GM23338 (cell line): Measurements from ENCODE around the gene TENM3. TPM values are rescaled to one million over a fixed set of nuclear protein-coding genes. Genes with fewer than 3 reads are reported as not detected.

Source experiments
- ATAC-seq: fragments of 200-7000 bp; cut with Tn5 transposase; 3 replicates; pipeline ENCODE4 v1.9.1; 2020
- DNase-seq: peaks from one replicate; pipeline ENCODE4 v3.0.0-alpha.2; 2015; ENCODE audit warnings: low spot score
- H2AFZ ChIP-seq: fragments of 200-600 bp; sonication (generic); 2 replicates; pipeline ENCODE4 v1.8.0; 2016; ENCODE audit warnings: antibody characterized with exemption, mild to moderate bottlenecking, moderate library complexity
- H3F3A ChIP-seq: fragments of 200-600 bp; sonication (generic); replicated peaks from 2 replicates; pipeline ENCODE4 v1.8.0; 2017; ENCODE audit warnings: antibody characterized with exemption, mixed run types, low read depth
- H3K27ac ChIP-seq: fragments of 200-600 bp; sonication (generic); 2 replicates; pipeline ENCODE4 v1.6.1; 2016; ENCODE audit warnings: low read depth
- H3K27me3 ChIP-seq: fragments of 200-600 bp; sonication (generic); 2 replicates; pipeline ENCODE4 v1.8.0; 2016; ENCODE audit warnings: mild to moderate bottlenecking, mixed run types, moderate library complexity; ENCODE audit not compliant: insufficient read depth
- H3K36me3 ChIP-seq: fragments of 200-600 bp; sonication (generic); 2 replicates; pipeline ENCODE4 v1.8.0; 2016; ENCODE audit warnings: mild to moderate bottlenecking; ENCODE audit not compliant: insufficient read depth
- H3K4me1 ChIP-seq: fragments of 200-600 bp; sonication (generic); 2 replicates; pipeline ENCODE4 v1.8.0; 2016; ENCODE audit warnings: mild to moderate bottlenecking, moderate library complexity; ENCODE audit not compliant: insufficient read depth
- H3K4me2 ChIP-seq: fragments of 200-600 bp; sonication (generic); 2 replicates; pipeline ENCODE4 v1.7.1; 2017; ENCODE audit warnings: mixed run types
- H3K4me3 ChIP-seq: fragments of 200-600 bp; sonication (generic); 2 replicates; pipeline ENCODE4 v1.6.1; 2016; ENCODE audit warnings: mixed run types
- H3K79me2 ChIP-seq: fragments of 200-600 bp; sonication (generic); replicated peaks from 2 replicates; pipeline ENCODE4 v1.8.0; 2017; ENCODE audit warnings: mild to moderate bottlenecking; ENCODE audit not compliant: insufficient read depth
- H3K9me2 ChIP-seq: fragments of 200-600 bp; sonication (generic); 2 replicates; pipeline ENCODE4 v1.8.0; 2017; ENCODE audit not compliant: insufficient read depth
- H4K20me1 ChIP-seq: fragments of 200-600 bp; sonication (generic); replicated peaks from 2 replicates; pipeline ENCODE4 v1.8.0; 2017; ENCODE audit warnings: mild to moderate bottlenecking; ENCODE audit not compliant: insufficient read depth
- H3K27ac Mint-ChIP-seq: 2 replicates; pipeline ENCODE4 v1.8.0; 2020; ENCODE audit warnings: inconsistent platforms, mild to moderate bottlenecking, moderate library complexity, mixed read lengths
- H3K27me3 Mint-ChIP-seq: 3 replicates; pipeline ENCODE4 v1.8.0; 2022; ENCODE audit warnings: low read depth, mild to moderate bottlenecking, moderate library complexity, mixed read lengths, inconsistent platforms; ENCODE audit not compliant: insufficient read depth, poor library complexity
- H3K36me3 Mint-ChIP-seq: 3 replicates; pipeline ENCODE4 v1.8.0; 2021; ENCODE audit warnings: low read depth, mild to moderate bottlenecking, inconsistent platforms, moderate library complexity, mixed read lengths
- H3K4me1 Mint-ChIP-seq: 3 replicates; pipeline ENCODE4 v1.8.0; 2020; ENCODE audit warnings: mild to moderate bottlenecking, inconsistent platforms, mixed read lengths
- H3K4me3 Mint-ChIP-seq: 3 replicates; pipeline ENCODE4 v1.8.0; 2021; ENCODE audit warnings: moderate library complexity, mild to moderate bottlenecking, inconsistent platforms, mixed read lengths
- H3K9me3 Mint-ChIP-seq: 3 replicates; pipeline ENCODE4 v1.8.0; 2020; ENCODE audit warnings: moderate library complexity, mild to moderate bottlenecking, inconsistent platforms, mixed read lengths
- EZH2 ChIP-seq: fragments of 200-600 bp; sonication (generic); IDR thresholded peaks from one replicate; pipeline ENCODE4 v1.8.0; 2017; ENCODE audit warnings: antibody characterized with exemption, mild to moderate bottlenecking, low read depth; ENCODE audit not compliant: unreplicated experiment
- EZH2phosphoT487 ChIP-seq: fragments of 200-600 bp; sonication (generic); IDR thresholded peaks from one replicate; pipeline ENCODE4 v1.8.1; 2018; ENCODE audit warnings: antibody characterized with exemption; ENCODE audit not compliant: unreplicated experiment
- JUNB ChIP-seq: IDR thresholded peaks from one replicate; pipeline ENCODE4 v1.6.1; 2016; ENCODE audit warnings: antibody characterized with exemption; ENCODE audit not compliant: unreplicated experiment
- NANOG ChIP-seq: IDR thresholded peaks from 2 replicates; pipeline ENCODE4 v1.6.1; 2016; ENCODE audit warnings: antibody characterized with exemption, borderline replicate concordance
- POLR2AphosphoS5 ChIP-seq: IDR thresholded peaks from 2 replicates; pipeline ENCODE4 v1.6.1; 2016; ENCODE audit warnings: antibody characterized with exemption, low read depth
- STAT1 ChIP-seq: IDR thresholded peaks from one replicate; pipeline ENCODE4 v1.6.1; 2016; ENCODE audit warnings: antibody characterized with exemption; ENCODE audit not compliant: unreplicated experiment
- ZNF114 ChIP-seq: fragments of 250-450 bp; sonication (Bioruptor Pico); IDR thresholded peaks from 2 replicates; pipeline ENCODE4 v1.5.0; 2020; ENCODE audit warnings: mild to moderate bottlenecking, moderate library complexity
- ZNF331 ChIP-seq: fragments of 250-450 bp; sonication (Bioruptor Pico); IDR thresholded peaks from 2 replicates; pipeline ENCODE4 v1.5.0; 2020; ENCODE audit warnings: low read depth, mild to moderate bottlenecking, moderate library complexity
- polyA plus RNA-seq: library from polyadenylated mRNA; unstranded; fragments of >200 nt; fragmentation: Nextera tagmentation; extraction: Ambion mirVana; gene quantifications from 2 replicates; pipeline ENCODE4 v1.2.1, GENCODE V29; 2016
- total RNA-seq: library from RNA; depleted of rRNA; stranded (reverse); fragments of >200 nt; shearing (Covaris generic); gene quantifications from 2 replicates; pipeline ENCODE4 v1.2.3, GENCODE V29; 2014
- TF ChIP-seq, protein P1 (sequence below): IDR thresholded peaks from 2 replicates; pipeline ENCODE4 v1.6.1; 2016; ENCODE audit warnings: antibody characterized with exemption
- TF ChIP-seq, protein P2 (sequence below): IDR thresholded peaks from one replicate; pipeline ENCODE4 v1.6.1; 2018; ENCODE audit warnings: antibody characterized with exemption; ENCODE audit not compliant: unreplicated experiment
- TF ChIP-seq, protein P3 (sequence below): fragments of 250-450 bp; sonication (Bioruptor Pico); IDR thresholded peaks from 2 replicates; pipeline ENCODE4 v1.5.0; 2020; ENCODE audit warnings: mild to moderate bottlenecking, moderate library complexity
- TF ChIP-seq, protein P4 (sequence below), 2 experiments: fragments of 200-600 bp in 1 of 2; sonication (generic) in 1 of 2; conservative IDR thresholded peaks; 2 replicates each; pipeline versions ENCODE4 v1.5.1 to v1.6.1; 2016 to 2017; ENCODE audit warnings: antibody characterized with exemption in 2 of 2, low read depth in 2 of 2, mild to moderate bottlenecking in 2 of 2, moderate library complexity in 1 of 2

Gene TENM3
- total and polyA plus RNA-seq, 2 experiments from 2014 or later: 22.2 to 128 TPM

DNA sequence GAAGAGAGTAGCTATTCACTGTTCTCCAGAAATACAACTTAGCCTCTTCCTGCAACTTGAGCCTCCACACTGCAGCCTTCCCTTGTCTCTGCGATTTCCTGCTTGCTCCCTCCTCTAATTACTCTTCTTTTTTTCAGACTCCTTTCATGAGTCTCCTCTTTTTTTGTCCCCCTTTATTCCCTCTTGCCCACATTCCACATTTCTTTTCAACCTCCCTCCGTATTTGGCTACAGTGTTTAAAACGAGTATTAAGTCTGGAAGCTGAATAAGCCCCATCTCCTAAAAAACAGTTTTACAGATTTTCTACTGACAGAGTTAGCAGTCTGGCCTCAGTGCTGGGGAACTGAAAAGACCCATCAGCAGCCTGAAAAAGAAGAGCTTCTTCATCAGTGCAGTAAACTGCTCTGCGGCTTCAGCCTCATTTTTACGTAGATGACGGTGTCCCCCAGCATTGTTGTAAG lies 141.5 kb downstream of the TENM3 start (continued):
- TF ChIP-seq, protein P1, sequence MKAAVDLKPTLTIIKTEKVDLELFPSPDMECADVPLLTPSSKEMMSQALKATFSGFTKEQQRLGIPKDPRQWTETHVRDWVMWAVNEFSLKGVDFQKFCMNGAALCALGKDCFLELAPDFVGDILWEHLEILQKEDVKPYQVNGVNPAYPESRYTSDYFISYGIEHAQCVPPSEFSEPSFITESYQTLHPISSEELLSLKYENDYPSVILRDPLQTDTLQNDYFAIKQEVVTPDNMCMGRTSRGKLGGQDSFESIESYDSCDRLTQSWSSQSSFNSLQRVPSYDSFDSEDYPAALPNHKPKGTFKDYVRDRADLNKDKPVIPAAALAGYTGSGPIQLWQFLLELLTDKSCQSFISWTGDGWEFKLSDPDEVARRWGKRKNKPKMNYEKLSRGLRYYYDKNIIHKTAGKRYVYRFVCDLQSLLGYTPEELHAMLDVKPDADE: no peak
- TF ChIP-seq EZH2: no peak

DNA sequence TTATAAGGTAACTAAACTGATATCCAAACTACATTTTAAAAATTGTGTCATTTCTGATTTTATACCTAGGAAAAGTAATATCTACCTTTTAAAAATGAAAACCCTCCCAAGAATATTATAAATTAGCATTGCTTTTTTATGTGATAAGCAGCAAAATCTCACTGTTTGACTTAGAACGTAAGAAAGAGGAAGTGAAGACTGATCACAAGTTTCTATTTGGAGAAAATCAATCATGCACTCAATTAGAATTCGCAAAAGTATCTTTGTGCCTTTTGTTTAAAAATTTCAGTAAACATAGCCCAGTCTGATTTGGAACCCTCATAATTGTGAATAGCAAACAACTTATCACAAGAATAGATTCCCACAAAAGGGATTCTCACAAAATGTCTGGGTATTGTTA lies 142.7 kb downstream of the TENM3 start:
- Mint-ChIP-seq H3K4me1 (peaks cover 15% of the 10 kb centered on the region), H3K27me3 (no peaks in the 10 kb centered on the region), H3K36me3 (peaks cover 21% of the 10 kb centered on the region), H3K4me3 (no peak overlapping the region), H3K9me3 (peaks cover 14% of the 10 kb centered on the region; the same call in 2 of the 3 replicates), H3K27ac (no peak overlapping the region)
- no peak overlapping the region for H3K4me2 ChIP-seq
- H3K27me3 ChIP-seq: no peaks in the 10 kb centered on the region
- H3K4me1 ChIP-seq: peaks cover 12% of the 10 kb centered on the region
- no peaks in the 10 kb centered on the region for H3F3A ChIP-seq
- no peak overlapping the region for H3K27ac ChIP-seq
- no peaks in the 10 kb centered on the region for H4K20me1 ChIP-seq
- H3K9me2 ChIP-seq: no peaks in the 10 kb centered on the region
- no peak overlapping the region for H2AFZ ChIP-seq
- no peaks in the 10 kb centered on the region for H3K36me3 ChIP-seq
- H3K79me2 ChIP-seq: no peaks in the 10 kb centered on the region
- H3K4me3 ChIP-seq: no peak overlapping the region
- DNase-seq (no peak), ATAC-seq (no peak)
- TF ChIP-seq POLR2AphosphoS5 (no peak), EZH2phosphoT487 (no peak), NANOG (no peak), ZNF331 (CRISPR knock-in tag) (no peak), JUNB (no peak), ZNF114 (CRISPR knock-in tag) (no peak), STAT1 (no peak)
- TF ChIP-seq, protein P2, sequence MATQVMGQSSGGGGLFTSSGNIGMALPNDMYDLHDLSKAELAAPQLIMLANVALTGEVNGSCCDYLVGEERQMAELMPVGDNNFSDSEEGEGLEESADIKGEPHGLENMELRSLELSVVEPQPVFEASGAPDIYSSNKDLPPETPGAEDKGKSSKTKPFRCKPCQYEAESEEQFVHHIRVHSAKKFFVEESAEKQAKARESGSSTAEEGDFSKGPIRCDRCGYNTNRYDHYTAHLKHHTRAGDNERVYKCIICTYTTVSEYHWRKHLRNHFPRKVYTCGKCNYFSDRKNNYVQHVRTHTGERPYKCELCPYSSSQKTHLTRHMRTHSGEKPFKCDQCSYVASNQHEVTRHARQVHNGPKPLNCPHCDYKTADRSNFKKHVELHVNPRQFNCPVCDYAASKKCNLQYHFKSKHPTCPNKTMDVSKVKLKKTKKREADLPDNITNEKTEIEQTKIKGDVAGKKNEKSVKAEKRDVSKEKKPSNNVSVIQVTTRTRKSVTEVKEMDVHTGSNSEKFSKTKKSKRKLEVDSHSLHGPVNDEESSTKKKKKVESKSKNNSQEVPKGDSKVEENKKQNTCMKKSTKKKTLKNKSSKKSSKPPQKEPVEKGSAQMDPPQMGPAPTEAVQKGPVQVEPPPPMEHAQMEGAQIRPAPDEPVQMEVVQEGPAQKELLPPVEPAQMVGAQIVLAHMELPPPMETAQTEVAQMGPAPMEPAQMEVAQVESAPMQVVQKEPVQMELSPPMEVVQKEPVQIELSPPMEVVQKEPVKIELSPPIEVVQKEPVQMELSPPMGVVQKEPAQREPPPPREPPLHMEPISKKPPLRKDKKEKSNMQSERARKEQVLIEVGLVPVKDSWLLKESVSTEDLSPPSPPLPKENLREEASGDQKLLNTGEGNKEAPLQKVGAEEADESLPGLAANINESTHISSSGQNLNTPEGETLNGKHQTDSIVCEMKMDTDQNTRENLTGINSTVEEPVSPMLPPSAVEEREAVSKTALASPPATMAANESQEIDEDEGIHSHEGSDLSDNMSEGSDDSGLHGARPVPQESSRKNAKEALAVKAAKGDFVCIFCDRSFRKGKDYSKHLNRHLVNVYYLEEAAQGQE: no peak
- TF ChIP-seq, protein P3, sequence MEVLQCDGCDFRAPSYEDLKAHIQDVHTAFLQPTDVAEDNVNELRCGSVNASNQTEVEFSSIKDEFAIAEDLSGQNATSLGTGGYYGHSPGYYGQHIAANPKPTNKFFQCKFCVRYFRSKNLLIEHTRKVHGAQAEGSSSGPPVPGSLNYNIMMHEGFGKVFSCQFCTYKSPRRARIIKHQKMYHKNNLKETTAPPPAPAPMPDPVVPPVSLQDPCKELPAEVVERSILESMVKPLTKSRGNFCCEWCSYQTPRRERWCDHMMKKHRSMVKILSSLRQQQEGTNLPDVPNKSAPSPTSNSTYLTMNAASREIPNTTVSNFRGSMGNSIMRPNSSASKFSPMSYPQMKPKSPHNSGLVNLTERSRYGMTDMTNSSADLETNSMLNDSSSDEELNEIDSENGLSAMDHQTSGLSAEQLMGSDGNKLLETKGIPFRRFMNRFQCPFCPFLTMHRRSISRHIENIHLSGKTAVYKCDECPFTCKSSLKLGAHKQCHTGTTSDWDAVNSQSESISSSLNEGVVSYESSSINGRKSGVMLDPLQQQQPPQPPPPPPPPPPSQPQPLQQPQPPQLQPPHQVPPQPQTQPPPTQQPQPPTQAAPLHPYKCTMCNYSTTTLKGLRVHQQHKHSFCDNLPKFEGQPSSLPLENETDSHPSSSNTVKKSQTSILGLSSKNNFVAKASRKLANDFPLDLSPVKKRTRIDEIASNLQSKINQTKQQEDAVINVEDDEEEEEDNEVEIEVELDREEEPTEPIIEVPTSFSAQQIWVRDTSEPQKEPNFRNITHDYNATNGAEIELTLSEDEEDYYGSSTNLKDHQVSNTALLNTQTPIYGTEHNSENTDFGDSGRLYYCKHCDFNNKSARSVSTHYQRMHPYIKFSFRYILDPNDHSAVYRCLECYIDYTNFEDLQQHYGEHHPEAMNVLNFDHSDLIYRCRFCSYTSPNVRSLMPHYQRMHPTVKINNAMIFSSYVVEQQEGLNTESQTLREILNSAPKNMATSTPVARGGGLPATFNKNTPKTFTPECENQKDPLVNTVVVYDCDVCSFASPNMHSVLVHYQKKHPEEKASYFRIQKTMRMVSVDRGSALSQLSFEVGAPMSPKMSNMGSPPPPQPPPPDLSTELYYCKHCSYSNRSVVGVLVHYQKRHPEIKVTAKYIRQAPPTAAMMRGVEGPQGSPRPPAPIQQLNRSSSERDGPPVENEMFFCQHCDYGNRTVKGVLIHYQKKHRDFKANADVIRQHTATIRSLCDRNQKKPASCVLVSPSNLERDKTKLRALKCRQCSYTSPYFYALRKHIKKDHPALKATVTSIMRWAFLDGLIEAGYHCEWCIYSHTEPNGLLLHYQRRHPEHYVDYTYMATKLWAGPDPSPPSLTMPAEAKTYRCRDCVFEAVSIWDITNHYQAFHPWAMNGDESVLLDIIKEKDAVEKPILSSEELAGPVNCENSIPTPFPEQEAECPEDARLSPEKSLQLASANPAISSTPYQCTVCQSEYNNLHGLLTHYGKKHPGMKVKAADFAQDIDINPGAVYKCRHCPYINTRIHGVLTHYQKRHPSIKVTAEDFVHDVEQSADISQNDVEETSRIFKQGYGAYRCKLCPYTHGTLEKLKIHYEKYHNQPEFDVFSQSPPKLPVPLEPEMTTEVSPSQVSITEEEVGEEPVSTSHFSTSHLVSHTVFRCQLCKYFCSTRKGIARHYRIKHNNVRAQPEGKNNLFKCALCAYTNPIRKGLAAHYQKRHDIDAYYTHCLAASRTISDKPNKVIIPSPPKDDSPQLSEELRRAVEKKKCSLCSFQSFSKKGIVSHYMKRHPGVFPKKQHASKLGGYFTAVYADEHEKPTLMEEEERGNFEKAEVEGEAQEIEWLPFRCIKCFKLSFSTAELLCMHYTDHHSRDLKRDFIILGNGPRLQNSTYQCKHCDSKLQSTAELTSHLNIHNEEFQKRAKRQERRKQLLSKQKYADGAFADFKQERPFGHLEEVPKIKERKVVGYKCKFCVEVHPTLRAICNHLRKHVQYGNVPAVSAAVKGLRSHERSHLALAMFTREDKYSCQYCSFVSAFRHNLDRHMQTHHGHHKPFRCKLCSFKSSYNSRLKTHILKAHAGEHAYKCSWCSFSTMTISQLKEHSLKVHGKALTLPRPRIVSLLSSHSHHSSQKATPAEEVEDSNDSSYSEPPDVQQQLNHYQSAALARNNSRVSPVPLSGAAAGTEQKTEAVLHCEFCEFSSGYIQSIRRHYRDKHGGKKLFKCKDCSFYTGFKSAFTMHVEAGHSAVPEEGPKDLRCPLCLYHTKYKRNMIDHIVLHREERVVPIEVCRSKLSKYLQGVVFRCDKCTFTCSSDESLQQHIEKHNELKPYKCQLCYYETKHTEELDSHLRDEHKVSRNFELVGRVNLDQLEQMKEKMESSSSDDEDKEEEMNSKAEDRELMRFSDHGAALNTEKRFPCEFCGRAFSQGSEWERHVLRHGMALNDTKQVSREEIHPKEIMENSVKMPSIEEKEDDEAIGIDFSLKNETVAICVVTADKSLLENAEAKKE (CRISPR knock-in tag): no peak
- TF ChIP-seq, protein P1: no peak
- TF ChIP-seq, protein P4, sequence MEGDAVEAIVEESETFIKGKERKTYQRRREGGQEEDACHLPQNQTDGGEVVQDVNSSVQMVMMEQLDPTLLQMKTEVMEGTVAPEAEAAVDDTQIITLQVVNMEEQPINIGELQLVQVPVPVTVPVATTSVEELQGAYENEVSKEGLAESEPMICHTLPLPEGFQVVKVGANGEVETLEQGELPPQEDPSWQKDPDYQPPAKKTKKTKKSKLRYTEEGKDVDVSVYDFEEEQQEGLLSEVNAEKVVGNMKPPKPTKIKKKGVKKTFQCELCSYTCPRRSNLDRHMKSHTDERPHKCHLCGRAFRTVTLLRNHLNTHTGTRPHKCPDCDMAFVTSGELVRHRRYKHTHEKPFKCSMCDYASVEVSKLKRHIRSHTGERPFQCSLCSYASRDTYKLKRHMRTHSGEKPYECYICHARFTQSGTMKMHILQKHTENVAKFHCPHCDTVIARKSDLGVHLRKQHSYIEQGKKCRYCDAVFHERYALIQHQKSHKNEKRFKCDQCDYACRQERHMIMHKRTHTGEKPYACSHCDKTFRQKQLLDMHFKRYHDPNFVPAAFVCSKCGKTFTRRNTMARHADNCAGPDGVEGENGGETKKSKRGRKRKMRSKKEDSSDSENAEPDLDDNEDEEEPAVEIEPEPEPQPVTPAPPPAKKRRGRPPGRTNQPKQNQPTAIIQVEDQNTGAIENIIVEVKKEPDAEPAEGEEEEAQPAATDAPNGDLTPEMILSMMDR (conservative IDR thresholded peaks at IDR 0.05; ENCODE audit: low read depth in 2 of 2): no peak
